IMR-90 (cell line): ENCODE measurements around the gene NDEL1. TPM values are rescaled to one million over a fixed set of nuclear protein-coding genes. Genes with fewer than 3 reads are reported as not detected.

Source experiments
- ATAC-seq: fragments of 200-7000 bp; cut with Tn5 transposase; 2 replicates; pipeline ENCODE4 v1.9.1; 2020; ENCODE audit warnings: low read depth, mild to moderate bottlenecking, moderate library complexity
- BruUV-seq: library from RNA; stranded (reverse); fragments of 400-500 nt; replicated peaks from 2 replicates; lab custom pipeline; 2021; lab: Mats Ljungman, UMichigan
- CTCF ChIA-PET: fragments of 300-600 bp; formaldehyde crosslinking; extraction: SDS; loops from one replicate; lab custom pipeline; 2021; ENCODE audit warnings: antibody characterized with exemption; lab: Yijun Ruan, JAX
- POLR2A ChIA-PET: fragments of 300-600 bp; sonication (Branson Sonifier 250); formaldehyde crosslinking; loops from one replicate; lab custom pipeline; 2022; ENCODE audit warnings: antibody characterized with exemption; ENCODE audit not compliant: unreplicated experiment; lab: Charles Lee
- DNase-seq: peaks from one replicate; pipeline ENCODE4 v3.0.0; 2013
- H2AFZ ChIP-seq: replicated peaks from 2 replicates; pipeline ENCODE3; 2013; ENCODE audit warnings: low read length, mild to moderate bottlenecking; ENCODE audit not compliant: poor library complexity
- H2AK5ac ChIP-seq: 2 replicates; pipeline ENCODE4 v1.6.1; 2013; ENCODE audit warnings: low read depth, low read length, inconsistent platforms
- H2AK9ac ChIP-seq: replicated peaks from 2 replicates; pipeline ENCODE3; 2013; ENCODE audit warnings: mild to moderate bottlenecking, low read depth, low read length, moderate library complexity; ENCODE audit not compliant: poor library complexity
- H2BK120ac ChIP-seq: 2 replicates; pipeline ENCODE4 v1.6.1; 2013; ENCODE audit warnings: low read depth, low read length, inconsistent platforms
- H2BK15ac ChIP-seq: 3 replicates; pipeline ENCODE4 v1.6.1; 2013; ENCODE audit warnings: low read depth, low read length, inconsistent platforms
- H2BK20ac ChIP-seq: 2 replicates; pipeline ENCODE4 v1.6.1; 2013; ENCODE audit warnings: low read depth, mild to moderate bottlenecking, inconsistent platforms, low read length, moderate library complexity
- H2BK5ac ChIP-seq: 2 replicates; pipeline ENCODE4 v1.6.1; 2013; ENCODE audit warnings: mild to moderate bottlenecking, low read depth, low read length, inconsistent platforms; ENCODE audit not compliant: poor library complexity, severe bottlenecking
- H3K14ac ChIP-seq: replicated peaks from 2 replicates; pipeline ENCODE4 v1.6.1; 2013; ENCODE audit warnings: low read depth, low read length, inconsistent platforms
- H3K18ac ChIP-seq: 2 replicates; pipeline ENCODE4 v1.6.1; 2013; ENCODE audit warnings: low read depth, low read length, control low read depth
- H3K23ac ChIP-seq: 2 replicates; pipeline ENCODE4 v1.6.1; 2013; ENCODE audit warnings: low read depth, low read length, inconsistent platforms
- H3K27ac ChIP-seq: 2 replicates; pipeline ENCODE4 v1.5.1; 2013; ENCODE audit warnings: mild to moderate bottlenecking, control low read depth, low read length; ENCODE audit not compliant: insufficient read depth
- H3K27me3 ChIP-seq: 2 replicates; pipeline ENCODE4 v1.6.1; 2013; ENCODE audit warnings: low read length; ENCODE audit not compliant: control insufficient read depth, insufficient read depth
- H3K36me3 ChIP-seq: 2 replicates; pipeline ENCODE4 v1.6.1; 2013; ENCODE audit warnings: low read length, mixed read lengths; ENCODE audit not compliant: control insufficient read depth, insufficient read depth
- H3K4ac ChIP-seq: 2 replicates; pipeline ENCODE4 v1.6.1; 2013; ENCODE audit warnings: low read depth, low read length, inconsistent platforms
- H3K4me1 ChIP-seq: 2 replicates; pipeline ENCODE4 v1.6.1; 2013; ENCODE audit warnings: low read length, mixed read lengths; ENCODE audit not compliant: control insufficient read depth, insufficient read depth
- H3K4me2 ChIP-seq: 2 replicates; pipeline ENCODE4 v1.6.1; 2013; ENCODE audit warnings: low read depth, mild to moderate bottlenecking, control low read depth, low read length, moderate library complexity
- H3K4me3 ChIP-seq: 2 replicates; pipeline ENCODE4 v1.5.1; 2013; ENCODE audit warnings: low read depth, mild to moderate bottlenecking, control low read depth, low read length, moderate library complexity; ENCODE audit not compliant: insufficient read depth
- H3K56ac ChIP-seq: 2 replicates; pipeline ENCODE4 v1.6.1; 2013; ENCODE audit warnings: low read length, inconsistent platforms; ENCODE audit not compliant: insufficient read depth; ENCODE audit errors: extremely low read depth
- H3K79me1 ChIP-seq, 2 experiments: 2 replicates each; pipeline ENCODE4 v1.6.1; 2013; ENCODE audit warnings: low read length in 2 of 2, inconsistent platforms in 1 of 2, low read depth in 1 of 2
- H3K9ac ChIP-seq: 2 replicates; pipeline ENCODE4 v1.6.1; 2013; ENCODE audit warnings: low read depth, low read length, control low read depth
- H3K9me1 ChIP-seq: 2 replicates; pipeline ENCODE4 v1.6.1; 2013; ENCODE audit warnings: low read length, inconsistent platforms; ENCODE audit not compliant: insufficient read depth
- H3K9me3 ChIP-seq: 2 replicates; pipeline ENCODE4 v1.6.1; 2013; ENCODE audit warnings: low read length; ENCODE audit not compliant: control insufficient read depth, insufficient read depth
- H4K20me1 ChIP-seq: 2 replicates; pipeline ENCODE4 v1.6.1; 2013; ENCODE audit warnings: low read length, inconsistent platforms; ENCODE audit not compliant: insufficient read depth
- H4K5ac ChIP-seq: 2 replicates; pipeline ENCODE4 v1.6.1; 2013; ENCODE audit warnings: mild to moderate bottlenecking, low read depth, low read length, control low read depth
- H4K8ac ChIP-seq, 2 experiments: 2 replicates each; pipeline ENCODE4 v1.6.1; 2013; ENCODE audit warnings: low read depth in 2 of 2, low read length in 2 of 2, control low read depth in 1 of 2, inconsistent platforms in 1 of 2
- H4K91ac ChIP-seq: 2 replicates; pipeline ENCODE4 v1.6.1; 2013; ENCODE audit warnings: low read depth, low read length, inconsistent platforms; ENCODE audit not compliant: insufficient read depth
- CEBPB ChIP-seq: IDR thresholded peaks from 2 replicates; pipeline ENCODE4 v1.6.1; 2012; ENCODE audit warnings: low read depth, low read length, improper control_type of control experiment
- FOS ChIP-seq: fragments of 150-350 bp; IDR thresholded peaks from 2 replicates; pipeline ENCODE4 v1.6.1; 2016; ENCODE audit warnings: low read depth, low read length
- MAFK ChIP-seq: IDR thresholded peaks from 2 replicates; pipeline ENCODE4 v1.6.1; 2012; ENCODE audit warnings: low read depth, low read length, improper control_type of control experiment
- MAZ ChIP-seq: IDR thresholded peaks from 2 replicates; pipeline ENCODE4 v1.6.1; 2012; ENCODE audit warnings: low read depth, mild to moderate bottlenecking, low read length, improper control_type of control experiment, moderate library complexity, borderline replicate concordance
- MXI1 ChIP-seq: IDR thresholded peaks from 2 replicates; pipeline ENCODE4 v1.6.1; 2012; ENCODE audit warnings: low read depth, mild to moderate bottlenecking, low read length, moderate library complexity, borderline replicate concordance
- POLR2A ChIP-seq: IDR thresholded peaks from 2 replicates; pipeline ENCODE4 v1.6.1; 2012; ENCODE audit warnings: mild to moderate bottlenecking, low read depth, low read length
- RCOR1 ChIP-seq: IDR thresholded peaks from 2 replicates; pipeline ENCODE4 v1.6.1; 2012; ENCODE audit warnings: mild to moderate bottlenecking, low read length, improper control_type of control experiment; ENCODE audit not compliant: insufficient replicate concordance
- RFX5 ChIP-seq: IDR thresholded peaks from 2 replicates; pipeline ENCODE4 v1.8.0; 2012; ENCODE audit warnings: low read depth, mild to moderate bottlenecking, low read length, moderate library complexity
- SMC3 ChIP-seq: fragments of 150-350 bp; IDR thresholded peaks from 2 replicates; pipeline ENCODE4 v1.6.1; 2016; ENCODE audit warnings: low read depth, mild to moderate bottlenecking, antibody characterized with exemption, low read length, moderate library complexity
- WGBS, 2 experiments: methylation state at CpG; one replicate each; pipeline versions ENCODE4 v1.1.5 to v1.1.7; 2013; ENCODE audit warnings: missing lambda C conversion rate in 2 of 2; ENCODE audit not compliant: insufficient read length in 1 of 2; ENCODE audit errors: extremely low coverage in 2 of 2; 5-methylcytosine and 5-hydroxymethylcytosine counted together
- dilution Hi-C: fragments of 300-500 bp; cut with HindIII; formaldehyde crosslinking; loops from one replicate; pipeline ENCODE4 v1.14.3; 2018; ENCODE audit warnings: low sequenced_read_pairs; ENCODE audit not compliant: unreplicated experiment
- in situ Hi-C: fragments of 300-500 bp; cut with MboI; formaldehyde crosslinking; loops from 3 replicates; pipeline ENCODE4 v1.14.3; 2019; ENCODE audit warnings: low sequenced_read_pairs, inconsistent platforms, mixed read lengths
- intact Hi-C: fragments of 100-400 bp; cut with micrococcal nuclease; formaldehyde crosslinking; loops from 2 replicates; pipeline ENCODE4 v1.10.0; 2022
- polyA plus RNA-seq, 3 experiments: library from polyadenylated mRNA; depleted of rRNA; stranded (reverse); fragments of >200 nt; gene quantifications; 2 replicates each; pipeline ENCODE4 v1.2.3, GENCODE V29; 2012; ENCODE audit warnings: low replicate concordance in 1 of 3
- total RNA-seq: library from RNA; depleted of rRNA; stranded (reverse); fragments of >200 nt; gene quantifications from 2 replicates; pipeline ENCODE4 v1.2.3, GENCODE V29; 2012
- TF ChIP-seq, protein P1 (sequence below): fragments of 150-350 bp; IDR thresholded peaks from 2 replicates; pipeline ENCODE4 v1.6.1; 2016; ENCODE audit warnings: low read depth, mild to moderate bottlenecking, low read length, moderate library complexity, borderline replicate concordance
- TF ChIP-seq, protein P2 (sequence below): conservative IDR thresholded peaks from 2 replicates; pipeline ENCODE4 v1.5.1; 2012; ENCODE audit warnings: mild to moderate bottlenecking, low read depth, low read length, improper control_type of control experiment
- TF ChIP-seq, protein P3 (sequence below): fragments of 150-350 bp; IDR thresholded peaks from 2 replicates; pipeline ENCODE4 v1.6.1; 2017; ENCODE audit warnings: mild to moderate bottlenecking, antibody characterized with exemption, low read length, low read depth

The NDEL1 gene
- total and polyA plus RNA-seq, 2 of the 4 experiments (the other 2 are of a cell fraction) = 28.9 to 95.6 TPM

DNA sequence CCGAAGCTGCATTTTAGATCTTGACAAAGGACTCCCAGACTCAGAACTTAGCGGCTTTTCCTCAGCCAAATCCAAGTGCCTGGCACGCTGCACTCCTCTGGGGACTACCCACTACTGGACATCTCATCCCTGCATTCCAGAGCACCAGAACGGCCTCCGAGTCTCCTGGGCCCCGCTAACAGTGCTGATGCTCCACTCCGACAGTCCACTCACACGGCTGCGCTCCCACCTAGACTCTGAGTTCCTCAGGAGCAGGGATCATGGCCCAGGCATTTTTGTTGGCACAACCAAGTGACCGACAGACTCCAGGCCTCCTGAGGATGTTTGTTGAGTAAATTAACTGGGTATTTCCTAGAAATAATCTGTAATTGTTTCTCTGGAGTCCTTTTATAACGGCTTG is 79.1 kb downstream of the NDEL1 start:
- Histone ChIP-seq H3K18ac (no peak overlapping the region), H4K20me1 (no peaks in the 10 kb centered on the region), H2AFZ (no peak overlapping the region), H3K4me3 (no peak overlapping the region), H2AK5ac (no peak overlapping the region), H3K9me3 (no peaks in the 10 kb centered on the region), H4K5ac (no peak overlapping the region), H2BK20ac (no peak overlapping the region), H2AK9ac (no peak overlapping the region), H3K9me1 (no peaks in the 10 kb centered on the region), H2BK15ac (no peak overlapping the region), H3K27ac (no peak overlapping the region), H3K9ac (no peak overlapping the region), H3K4me2 (no peak overlapping the region), H2BK120ac (no peak overlapping the region), H3K27me3 (no peaks in the 10 kb centered on the region), H3K23ac (no peak overlapping the region), H3K36me3 (peaks cover 47% of the 10 kb centered on the region), H4K8ac (no peak overlapping the region), H4K91ac (no peak overlapping the region), H2BK5ac (no peak overlapping the region), H3K56ac (no peak overlapping the region), H3K4me1 (no peaks in the 10 kb centered on the region), H3K79me1 (no peaks in the 10 kb centered on the region), H3K4ac (no peak overlapping the region), H3K14ac (no peak overlapping the region)
- intact Hi-C loops (no loop called here), in situ Hi-C loops (no loop called here), dilution Hi-C loops (no loop called here)
- CTCF ChIA-PET = no interaction called here
- no TSS peak for BruUV-seq
- POLR2A ChIA-PET = no interaction called here
- TF ChIP-seq POLR2A (no peak), RFX5 (no peak), FOS (no peak), MAFK (no peak), SMC3 (no peak), CEBPB (no peak), MAZ (no peak), MXI1 (no peak), RCOR1 (no peak)
- TF ChIP-seq, protein P1, sequence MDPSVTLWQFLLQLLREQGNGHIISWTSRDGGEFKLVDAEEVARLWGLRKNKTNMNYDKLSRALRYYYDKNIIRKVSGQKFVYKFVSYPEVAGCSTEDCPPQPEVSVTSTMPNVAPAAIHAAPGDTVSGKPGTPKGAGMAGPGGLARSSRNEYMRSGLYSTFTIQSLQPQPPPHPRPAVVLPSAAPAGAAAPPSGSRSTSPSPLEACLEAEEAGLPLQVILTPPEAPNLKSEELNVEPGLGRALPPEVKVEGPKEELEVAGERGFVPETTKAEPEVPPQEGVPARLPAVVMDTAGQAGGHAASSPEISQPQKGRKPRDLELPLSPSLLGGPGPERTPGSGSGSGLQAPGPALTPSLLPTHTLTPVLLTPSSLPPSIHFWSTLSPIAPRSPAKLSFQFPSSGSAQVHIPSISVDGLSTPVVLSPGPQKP = no peak
- TF ChIP-seq, protein P2, sequence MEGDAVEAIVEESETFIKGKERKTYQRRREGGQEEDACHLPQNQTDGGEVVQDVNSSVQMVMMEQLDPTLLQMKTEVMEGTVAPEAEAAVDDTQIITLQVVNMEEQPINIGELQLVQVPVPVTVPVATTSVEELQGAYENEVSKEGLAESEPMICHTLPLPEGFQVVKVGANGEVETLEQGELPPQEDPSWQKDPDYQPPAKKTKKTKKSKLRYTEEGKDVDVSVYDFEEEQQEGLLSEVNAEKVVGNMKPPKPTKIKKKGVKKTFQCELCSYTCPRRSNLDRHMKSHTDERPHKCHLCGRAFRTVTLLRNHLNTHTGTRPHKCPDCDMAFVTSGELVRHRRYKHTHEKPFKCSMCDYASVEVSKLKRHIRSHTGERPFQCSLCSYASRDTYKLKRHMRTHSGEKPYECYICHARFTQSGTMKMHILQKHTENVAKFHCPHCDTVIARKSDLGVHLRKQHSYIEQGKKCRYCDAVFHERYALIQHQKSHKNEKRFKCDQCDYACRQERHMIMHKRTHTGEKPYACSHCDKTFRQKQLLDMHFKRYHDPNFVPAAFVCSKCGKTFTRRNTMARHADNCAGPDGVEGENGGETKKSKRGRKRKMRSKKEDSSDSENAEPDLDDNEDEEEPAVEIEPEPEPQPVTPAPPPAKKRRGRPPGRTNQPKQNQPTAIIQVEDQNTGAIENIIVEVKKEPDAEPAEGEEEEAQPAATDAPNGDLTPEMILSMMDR = no peak
- TF ChIP-seq, protein P3, sequence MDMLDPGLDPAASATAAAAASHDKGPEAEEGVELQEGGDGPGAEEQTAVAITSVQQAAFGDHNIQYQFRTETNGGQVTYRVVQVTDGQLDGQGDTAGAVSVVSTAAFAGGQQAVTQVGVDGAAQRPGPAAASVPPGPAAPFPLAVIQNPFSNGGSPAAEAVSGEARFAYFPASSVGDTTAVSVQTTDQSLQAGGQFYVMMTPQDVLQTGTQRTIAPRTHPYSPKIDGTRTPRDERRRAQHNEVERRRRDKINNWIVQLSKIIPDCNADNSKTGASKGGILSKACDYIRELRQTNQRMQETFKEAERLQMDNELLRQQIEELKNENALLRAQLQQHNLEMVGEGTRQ = no peak
- 100% methylated on average over 2 of the region's 11 CpGs; no CpG with 5 or more reads in 1 of the 2 experiments for WGBS, 2 experiments
- no peak for DNase-seq
- no peak for ATAC-seq
